ENCODE measurements around the gene UBP1.
"Not testable (repeated sequence)": the region's sequence is repeated elsewhere in the genome, so short reads cannot be mapped to it uniquely, and the experiment has no call there.

Gene UBP1, protein sequence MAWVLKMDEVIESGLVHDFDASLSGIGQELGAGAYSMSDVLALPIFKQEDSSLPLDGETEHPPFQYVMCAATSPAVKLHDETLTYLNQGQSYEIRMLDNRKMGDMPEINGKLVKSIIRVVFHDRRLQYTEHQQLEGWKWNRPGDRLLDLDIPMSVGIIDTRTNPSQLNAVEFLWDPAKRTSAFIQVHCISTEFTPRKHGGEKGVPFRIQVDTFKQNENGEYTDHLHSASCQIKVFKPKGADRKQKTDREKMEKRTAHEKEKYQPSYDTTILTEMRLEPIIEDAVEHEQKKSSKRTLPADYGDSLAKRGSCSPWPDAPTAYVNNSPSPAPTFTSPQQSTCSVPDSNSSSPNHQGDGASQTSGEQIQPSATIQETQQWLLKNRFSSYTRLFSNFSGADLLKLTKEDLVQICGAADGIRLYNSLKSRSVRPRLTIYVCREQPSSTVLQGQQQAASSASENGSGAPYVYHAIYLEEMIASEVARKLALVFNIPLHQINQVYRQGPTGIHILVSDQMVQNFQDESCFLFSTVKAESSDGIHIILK

DNA sequence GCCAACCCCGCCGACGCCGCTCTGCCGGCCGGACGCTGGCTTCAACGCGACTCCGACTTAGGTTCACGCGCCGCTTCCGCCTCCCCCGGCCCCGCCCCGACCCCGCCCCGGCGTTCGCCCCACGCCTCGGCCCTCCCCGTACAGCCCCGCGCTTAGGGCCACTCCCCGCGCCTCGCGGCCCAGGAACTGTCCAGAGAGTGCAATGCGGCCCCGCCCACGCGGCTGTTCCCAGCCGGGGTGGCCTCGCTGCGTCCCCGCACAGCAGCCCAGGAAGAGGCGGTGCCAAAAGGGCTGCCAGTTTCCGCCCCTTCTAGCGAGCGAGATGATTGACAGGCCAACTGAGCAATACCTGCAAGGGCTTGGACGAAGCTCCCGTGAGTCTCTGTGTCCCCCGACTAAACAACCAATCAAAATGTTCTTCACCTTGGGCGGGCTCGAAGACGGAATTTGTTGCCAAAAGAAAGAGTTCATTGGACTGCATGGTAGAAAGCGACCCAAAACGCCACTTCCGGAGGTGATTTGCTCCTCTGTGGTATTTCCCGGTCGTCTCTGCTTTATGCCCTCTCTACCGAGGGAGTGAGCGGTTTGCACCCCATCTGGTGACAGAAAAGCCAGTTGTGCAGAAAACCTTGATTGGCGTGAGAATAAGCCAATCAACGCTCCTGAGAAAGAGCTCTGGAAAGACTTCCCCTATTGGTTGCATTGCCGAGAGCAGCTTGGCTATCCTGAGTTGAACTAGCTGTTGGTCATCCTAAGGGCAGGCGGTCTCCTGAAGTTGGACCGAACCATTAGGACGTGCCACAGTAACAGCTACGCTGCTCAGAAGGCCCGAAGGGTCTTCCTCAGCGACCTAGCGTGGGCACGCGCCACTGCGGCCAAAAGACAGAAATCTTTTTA is at the start of gene UBP1:
Gene UBP1, minus strand, starts transcription at position 78 of the 897 bp plus-strand sequence. CDS start 557 bp downstream, outside the sequence.
- DNase-seq: peak; percentile 93

GRCh38 chr3:33488683-33489082 is 48.5 kb upstream of the UBP1 start:
- DNase-seq: no peak

GRCh38 chr3:33488246-33488645 is 48.0 kb upstream of the UBP1 start:
- no peak for DNase-seq

GRCh38 chr3:33482111-33482521 is 41.9 kb upstream of the UBP1 start:
- DNase-seq: no peak

GRCh38 chr3:33474896-33475295 is 34.7 kb upstream of the UBP1 start:
- DNase-seq: no peak

- DNase-seq: no peak
Observed at GRCh38 chr3:33473813-33474212, 33.6 kb upstream of the UBP1 start.

- DNase-seq: no peak
Observed at GRCh38 chr3:33467786-33468185, 27.6 kb upstream of the UBP1 start.

GRCh38 chr3:33461097-33461496 is 20.9 kb upstream of the UBP1 start:
- no peak for DNase-seq

DNA sequence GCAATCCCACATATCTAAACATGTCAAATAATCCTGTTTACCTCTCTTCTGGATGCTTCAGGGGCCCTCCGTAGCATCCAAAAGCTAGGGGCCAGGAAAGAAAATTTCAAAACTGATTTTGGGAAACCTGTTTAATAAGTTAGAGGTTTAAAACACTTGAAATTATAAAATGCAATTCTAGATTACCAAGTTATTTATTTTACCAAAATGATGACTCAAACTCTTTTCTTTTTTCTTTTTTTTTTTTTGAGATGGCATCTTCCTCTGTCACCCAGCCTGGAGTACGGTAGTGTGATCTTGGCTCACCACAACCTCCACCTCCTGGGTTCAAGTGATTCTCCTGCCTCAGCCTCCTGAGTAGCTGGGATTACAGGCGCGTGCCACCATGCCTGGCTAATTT is 19.4 kb upstream of the UBP1 start:
- DNase-seq: not testable (repeated sequence)

DNA sequence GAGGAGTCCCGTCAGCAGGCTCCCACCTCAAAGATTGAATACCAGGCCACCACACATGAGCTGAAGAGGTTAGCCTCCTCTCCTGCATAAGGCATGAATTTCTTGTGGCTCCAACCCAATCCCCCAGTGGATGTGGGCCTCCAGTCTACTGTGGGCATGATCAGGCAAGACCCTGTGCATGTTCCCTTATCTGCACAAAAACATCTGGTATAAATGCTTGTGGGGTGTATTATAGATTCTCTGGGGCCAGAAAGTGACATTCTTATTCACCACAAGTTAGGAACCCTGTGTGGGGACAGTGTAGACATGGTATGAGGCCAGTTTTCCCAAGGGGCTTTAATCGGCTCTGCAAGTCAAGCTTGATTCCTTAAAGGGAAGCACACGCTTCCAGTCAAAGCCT is 18.2 kb upstream of the UBP1 start:
- DNase-seq: no peak

DNA sequence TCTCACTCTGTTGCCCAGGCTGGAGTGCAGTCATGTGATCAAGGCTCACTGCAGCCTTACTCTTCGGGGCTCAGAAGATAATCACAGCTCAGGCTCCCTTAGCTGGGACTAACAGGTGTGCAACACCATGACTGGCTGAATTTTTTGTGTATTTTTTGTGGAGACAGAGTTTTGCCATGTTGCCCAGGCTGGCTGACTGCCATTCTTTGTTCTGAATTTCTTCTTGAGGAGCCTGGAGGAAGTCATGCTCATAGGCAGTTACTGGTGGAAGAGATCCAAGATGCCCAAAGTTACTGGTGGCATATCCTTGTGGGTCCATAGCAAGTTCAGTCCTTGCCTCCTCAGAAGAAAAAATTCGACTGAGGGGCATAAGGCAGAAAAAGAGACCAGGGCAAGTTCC is 16.6 kb upstream of the UBP1 start:
- DNase-seq: no peak

DNA sequence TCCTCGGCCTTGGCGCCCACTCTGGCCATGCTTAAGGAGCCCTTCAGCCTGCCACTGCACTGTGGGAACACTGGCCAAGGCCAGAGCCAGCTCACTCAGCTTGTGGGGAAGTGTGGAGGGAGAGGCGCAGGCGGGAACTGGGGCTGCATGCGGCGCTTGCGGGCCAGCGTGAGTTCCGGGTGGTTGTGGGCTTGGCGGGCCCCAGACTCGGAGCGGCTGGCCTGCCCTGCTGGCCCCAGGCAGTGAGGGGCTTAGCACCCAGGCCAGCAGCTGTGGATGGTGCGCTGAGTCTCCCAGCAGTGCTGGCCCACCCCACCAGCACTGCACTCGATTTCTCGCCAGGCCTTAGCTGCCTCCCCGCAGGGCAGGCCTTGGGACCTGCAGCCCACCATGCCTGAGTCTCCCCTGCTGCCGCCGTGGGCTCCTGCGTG is 13.1 kb upstream of the UBP1 start:
- no peak for DNase-seq

GRCh38 chr3:33451994-33452393 is 11.8 kb upstream of the UBP1 start:
- not testable (repeated sequence) for DNase-seq

- no peak for DNase-seq
Observed at GRCh38 chr3:33447958-33448357, 7.8 kb upstream of the UBP1 start.

GRCh38 chr3:33447256-33447625 is 7.0 kb upstream of the UBP1 start:
- not testable (repeated sequence) for DNase-seq

GRCh38 chr3:33442190-33442589 is 2.0 kb upstream of the UBP1 start:
- no peak for DNase-seq

GRCh38 chr3:33441225-33441976 is 1.2 kb upstream of the UBP1 start:
- DNase-seq: no peak

DNA sequence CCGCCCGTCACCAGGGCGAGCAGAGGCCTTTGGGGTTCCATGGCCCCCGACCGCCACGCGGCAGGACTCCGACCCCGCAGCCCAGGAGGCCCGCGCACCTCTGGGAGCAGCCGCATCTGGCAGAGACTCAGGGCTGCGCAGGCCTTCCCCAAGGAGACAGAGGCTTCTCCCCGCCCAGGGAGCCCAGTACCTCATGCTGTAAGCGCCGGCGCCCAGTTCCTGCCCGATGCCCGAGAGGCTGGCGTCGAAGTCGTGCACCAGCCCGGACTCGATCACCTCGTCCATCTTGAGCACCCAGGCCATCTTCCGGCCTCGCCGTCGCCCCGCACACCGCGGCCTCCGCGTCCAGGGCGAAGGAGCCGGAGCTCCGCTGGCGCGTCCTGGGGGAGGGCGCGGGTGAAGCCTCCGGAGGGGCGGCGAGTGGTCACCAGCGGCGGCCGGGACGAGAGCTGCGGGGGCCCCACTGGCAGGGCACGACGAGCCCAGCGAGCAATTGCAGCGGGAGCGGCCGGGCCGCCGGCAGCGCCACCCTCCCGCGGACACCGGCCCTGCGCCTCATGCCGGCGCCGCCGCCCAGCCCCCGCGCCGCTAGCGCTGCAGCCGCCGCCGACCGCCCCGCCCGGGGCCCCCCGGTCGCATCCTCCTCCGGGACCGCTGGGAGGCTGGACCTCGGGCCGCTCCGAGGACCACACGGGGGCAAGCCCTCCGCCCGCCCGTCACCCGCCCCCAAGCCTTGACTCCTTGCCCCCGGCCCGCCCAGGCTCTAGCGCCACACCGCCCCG is 468 bp downstream of the UBP1 start:
- peak; percentile 47 for DNase-seq

- DNase-seq: no peak
Observed at GRCh38 chr3:33438881-33439545, 1.2 kb downstream of the UBP1 start.

- DNase-seq: no peak
Observed at GRCh38 chr3:33438284-33438668, 1.9 kb downstream of the UBP1 start.

GRCh38 chr3:33437556-33438283 is 2.5 kb downstream of the UBP1 start:
- no peak for DNase-seq
